ENCODE measurements around the gene TSC22D1.
"Not testable (repeated sequence)": the region's sequence is repeated elsewhere in the genome, so short reads cannot be mapped to it uniquely, and the experiment has no call there.

The TSC22D1 gene

GRCh38 chr13:44566601-44567000, 9.5 kb downstream of the TSC22D1 start:
- no peak for DNase-seq

GRCh38 chr13:44565881-44566280, 10.2 kb downstream of the TSC22D1 start:
- DNase-seq: no peak

GRCh38 chr13:44564936-44565335, 11.2 kb downstream of the TSC22D1 start:
- no peak for DNase-seq

GRCh38 chr13:44562853-44563252, 13.3 kb downstream of the TSC22D1 start:
- DNase-seq: not testable (repeated sequence)

GRCh38 chr13:44561351-44561750, 14.8 kb downstream of the TSC22D1 start:
- DNase-seq: no peak

- DNase-seq: no peak
Observed at GRCh38 chr13:44557986-44558385, 18.1 kb downstream of the TSC22D1 start.

- DNase-seq: no peak
Observed at GRCh38 chr13:44555207-44555606, 20.9 kb downstream of the TSC22D1 start.

GRCh38 chr13:44549476-44549875, 26.7 kb downstream of the TSC22D1 start:
- no peak for DNase-seq

GRCh38 chr13:44546164-44546563, 30.0 kb downstream of the TSC22D1 start:
- no peak for DNase-seq

- DNase-seq: no peak
Observed at GRCh38 chr13:44543369-44543768, 32.8 kb downstream of the TSC22D1 start.

GRCh38 chr13:44542361-44542760, 33.8 kb downstream of the TSC22D1 start:
- DNase-seq: no peak

GRCh38 chr13:44541601-44542000, 34.5 kb downstream of the TSC22D1 start:
- no peak for DNase-seq

GRCh38 chr13:44540761-44541434, 35.2 kb downstream of the TSC22D1 start:
- no peak for DNase-seq

GRCh38 chr13:44537248-44537647, 38.9 kb downstream of the TSC22D1 start:
- DNase-seq: no peak

- DNase-seq: no peak
Observed at GRCh38 chr13:44523146-44524015, 52.7 kb downstream of the TSC22D1 start.

- no peak for DNase-seq
Observed at GRCh38 chr13:44519642-44520041, 56.5 kb downstream of the TSC22D1 start.

- DNase-seq: no peak
Observed at GRCh38 chr13:44516771-44517170, 59.4 kb downstream of the TSC22D1 start.

- no peak for DNase-seq
Observed at GRCh38 chr13:44514278-44514677, 61.9 kb downstream of the TSC22D1 start.

- not testable (repeated sequence) for DNase-seq
Observed at GRCh38 chr13:44509853-44510252, 66.3 kb downstream of the TSC22D1 start.

GRCh38 chr13:44508562-44509077, 67.5 kb downstream of the TSC22D1 start:
- DNase-seq: no peak

- DNase-seq: no peak
Observed at GRCh38 chr13:44507639-44508038, 68.5 kb downstream of the TSC22D1 start.

- no peak for DNase-seq
Observed at GRCh38 chr13:44506719-44507118, 69.4 kb downstream of the TSC22D1 start.

- no peak for DNase-seq
Observed at GRCh38 chr13:44506251-44506650, 69.9 kb downstream of the TSC22D1 start.

- DNase-seq: no peak
Observed at GRCh38 chr13:44504116-44504515, 72.0 kb downstream of the TSC22D1 start.

Data from central memory CD4-positive, alpha-beta T cell (primary cell).